ENCODE results near the gene NDUFV3. TPM values are rescaled to one million over a fixed set of nuclear protein-coding genes. Genes with fewer than 3 reads are reported as not detected.
"Not testable (repeated sequence)": the region's sequence is repeated elsewhere in the genome, so short reads cannot be mapped to it uniquely, and the experiment has no call there.

Gene NDUFV3
- total RNA-seq, 2 experiments from 2014 or later = 29.0 to 29.8 TPM

DNA sequence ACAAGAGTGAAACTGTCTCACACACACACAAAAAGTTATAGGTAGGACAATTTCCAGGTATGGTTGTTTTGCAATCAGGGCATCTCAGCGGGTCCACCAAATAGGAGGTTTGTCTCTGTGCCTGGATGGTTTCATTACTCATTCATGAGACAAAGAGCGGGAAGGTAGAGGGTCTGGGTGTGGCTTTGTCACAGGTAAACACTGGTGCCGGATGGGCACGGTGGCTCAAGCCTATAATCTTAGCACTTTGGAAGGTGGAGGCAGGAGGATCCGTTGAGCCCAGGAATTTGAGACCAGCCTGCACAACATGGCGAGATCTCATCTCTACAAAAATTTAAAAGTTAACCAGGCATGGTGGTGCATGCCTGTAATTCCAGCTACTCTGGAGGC, 48.6 kb downstream of the NDUFV3 start:
- no peak for ATAC-seq
- Mint-ChIP-seq H3K9me3 (no peaks in the 10 kb centered on the region), H3K36me3 (ENCODE audit: low read depth) (no peaks in the 10 kb centered on the region), H3K4me3 (no peak overlapping the region), H3K27me3 (no peaks in the 10 kb centered on the region), H3K27ac (no peak overlapping the region), H3K4me1 (ENCODE audit: low read depth) (peaks cover 3% of the 10 kb centered on the region)
- intact Hi-C loops (cut with micrococcal nuclease) = no loop called here
- ChIA-PET CTCF (no interaction called here), POLR2A (no interaction called here)
- DNase-seq = no peak
- TF ChIP-seq CTCF (IDR thresholded peaks at IDR 0.05) = no peak

- TF ChIP-seq CTCF (IDR thresholded peaks at IDR 0.05) = no peak
- CTCF ChIA-PET = no interaction called here
- Mint-ChIP-seq H3K9me3 (no peaks in the 10 kb centered on the region), H3K36me3 (ENCODE audit: low read depth) (no peaks in the 10 kb centered on the region), H3K27ac (no peak overlapping the region), H3K27me3 (no peaks in the 10 kb centered on the region), H3K4me3 (no peak overlapping the region), H3K4me1 (ENCODE audit: low read depth) (peaks cover 3% of the 10 kb centered on the region)
- intact Hi-C loops (cut with micrococcal nuclease) = no loop called here
- POLR2A ChIA-PET = no interaction called here
- no peak for ATAC-seq
- no peak for DNase-seq
Observed at GRCh38 chr21:42942244-42942643, 49.1 kb downstream of the NDUFV3 start.

DNA sequence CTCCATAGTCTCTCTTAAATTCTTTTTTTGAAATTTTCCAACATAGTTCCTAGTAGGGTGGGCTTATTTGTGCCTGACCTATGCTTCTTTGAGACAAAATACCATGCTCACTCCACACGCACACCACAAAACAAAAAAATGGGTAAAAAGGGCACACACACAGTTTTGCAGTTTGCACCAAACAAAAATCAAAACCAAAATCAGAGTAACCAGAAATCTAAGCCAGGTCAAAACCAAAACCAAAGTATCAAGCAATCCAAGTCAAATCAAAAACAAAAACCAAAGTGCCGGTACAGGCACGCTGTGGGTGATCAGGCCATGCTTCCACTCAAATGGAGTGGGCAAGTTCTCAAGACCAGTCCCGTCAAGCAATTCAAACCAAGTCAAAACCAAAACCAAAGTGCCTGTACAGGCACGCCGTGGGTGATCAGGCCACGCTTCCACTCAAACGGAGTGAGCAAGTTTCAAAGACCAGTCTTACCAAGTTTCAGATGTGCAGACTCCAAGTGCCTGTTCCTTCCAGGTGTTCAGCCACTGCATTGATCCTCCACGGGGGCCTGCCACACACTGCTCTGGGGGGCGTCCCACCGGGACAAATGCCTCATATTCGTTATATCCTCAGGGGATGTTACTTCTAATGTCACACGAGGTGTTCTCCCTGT, 56.1 kb downstream of the NDUFV3 start:
- H3K4me3 Mint-ChIP-seq; intact Hi-C loops (cut with micrococcal nuclease); H3K36me3 Mint-ChIP-seq (ENCODE audit: low read depth); H3K4me1 Mint-ChIP-seq (ENCODE audit: low read depth); POLR2A ChIA-PET; DNase-seq; H3K27ac Mint-ChIP-seq; CTCF ChIA-PET; H3K27me3 Mint-ChIP-seq; ATAC-seq; H3K9me3 Mint-ChIP-seq: not testable (repeated sequence)

- H3K4me1 Mint-ChIP-seq (ENCODE audit: low read depth) = not testable (repeated sequence)
Observed at GRCh38 chr21:42951193-42951592, 58.1 kb downstream of the NDUFV3 start.

GRCh38 chr21:42956824-42957630, 63.9 kb downstream of the NDUFV3 start:
- intact Hi-C loops (cut with micrococcal nuclease) = no loop called here
- Mint-ChIP-seq H3K9me3 (no peaks in the 10 kb centered on the region), H3K27ac (no peak overlapping the region), H3K4me1 (ENCODE audit: low read depth) (no peaks in the 10 kb centered on the region), H3K4me3 (no peak overlapping the region), H3K27me3 (no peaks in the 10 kb centered on the region), H3K36me3 (ENCODE audit: low read depth) (no peaks in the 10 kb centered on the region)
- no peak for TF ChIP-seq CTCF (IDR thresholded peaks at IDR 0.05)
- POLR2A ChIA-PET = no interaction called here
- DNase-seq (no peak), ATAC-seq (peak; percentile 95)
- CTCF ChIA-PET = no interaction called here

More at GRCh38 chr21:42951193-42951592, 58.1 kb downstream of the NDUFV3 start:
- DNase-seq; POLR2A ChIA-PET; H3K9me3 Mint-ChIP-seq; H3K27me3 Mint-ChIP-seq; H3K27ac Mint-ChIP-seq; ATAC-seq; H3K4me3 Mint-ChIP-seq; intact Hi-C loops (cut with micrococcal nuclease); CTCF ChIA-PET; H3K36me3 Mint-ChIP-seq (ENCODE audit: low read depth): not testable (repeated sequence)

DNA sequence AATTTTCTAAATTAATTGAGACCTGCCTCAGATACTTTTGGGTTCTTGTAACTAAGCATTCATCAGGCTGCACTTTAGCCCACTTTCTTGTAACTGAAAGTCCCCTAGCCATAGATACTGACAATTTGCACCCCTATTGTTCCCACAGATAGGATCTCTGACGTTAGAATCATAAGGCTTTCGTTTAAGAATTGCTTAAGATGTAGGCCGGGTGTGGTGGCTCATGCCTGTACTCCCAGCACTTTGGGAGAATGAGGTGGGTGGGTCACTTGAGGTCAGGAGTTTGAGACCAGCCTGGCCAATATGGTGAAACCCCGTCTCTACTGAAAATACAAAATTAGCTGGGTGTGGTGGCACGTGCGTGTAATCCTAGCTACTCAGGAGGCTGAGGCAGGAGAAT, 65.0 kb downstream of the NDUFV3 start:
- H3K4me3 Mint-ChIP-seq; H3K36me3 Mint-ChIP-seq (ENCODE audit: low read depth); H3K4me1 Mint-ChIP-seq (ENCODE audit: low read depth); DNase-seq; intact Hi-C loops (cut with micrococcal nuclease); ATAC-seq; POLR2A ChIA-PET; H3K27me3 Mint-ChIP-seq; H3K9me3 Mint-ChIP-seq; CTCF ChIA-PET; H3K27ac Mint-ChIP-seq: not testable (repeated sequence)

Measured in activated CD8-positive, alpha-beta T cell treated with anti-CD3 and anti-CD28 coated beads for 36 hours (primary cell).